T-cell (primary cell): ENCODE measurements around the gene FAM53B. TPM values are rescaled to one million over a fixed set of nuclear protein-coding genes. Genes with fewer than 3 reads are reported as not detected.
A peak's percentile ranks its signal among the peaks of the same experiment; 100 is the strongest.

ENCODE experiments used
- ATAC-seq, 4 experiments: fragments of 200-7000 bp in 3 of 4; fragments of 150-1000 bp in 1 of 4; cut with Tn5 transposase; replicated peaks in 1 of 4; 1 replicate in 3 of 4; 2 replicates in 1 of 4; pipeline ENCODE4 v1.10.0; 2021; ENCODE audit warnings: moderate library complexity in 3 of 4, mild to moderate bottlenecking in 2 of 4, moderate number of reproducible peaks in 1 of 4
- CTCF ChIA-PET, 2 donors: fragments of 300-600 bp; sonication (Branson Sonifier 250); formaldehyde crosslinking; loops; one replicate each; lab custom pipeline; 2022; ENCODE audit warnings: antibody characterized with exemption in 2 of 2; lab: Charles Lee
- POLR2A ChIA-PET, 2 donors: fragments of 300-600 bp; sonication (Branson Sonifier 250); formaldehyde crosslinking; loops; one replicate each; lab custom pipeline; 2022; ENCODE audit warnings: antibody characterized with exemption in 2 of 2; lab: Charles Lee
- DNase-seq, 35 experiments: peaks; one replicate each; pipeline versions ENCODE4 v3.0.0 to v3.0.0-alpha.2; 2013 to 2023
- H3K27ac ChIP-seq: one replicate; pipeline ENCODE4 v1.5.1; 2013; ENCODE audit warnings: low read length
- H3K27me3 ChIP-seq, 2 experiments: replicated peaks in 1 of 2; 1 replicate in 1 of 2; 2 replicates in 1 of 2; pipeline versions ENCODE4 v1.6.1 to v1.7.0; 2013; ENCODE audit warnings: low read length in 1 of 2, mixed read lengths in 1 of 2; ENCODE audit not compliant: control insufficient read depth in 2 of 2, insufficient read depth in 2 of 2; ENCODE audit errors: extremely low read depth in 1 of 2
- H3K36me3 ChIP-seq, 2 donors: 1 replicate in 1 of 2; 2 replicates in 1 of 2; pipeline versions ENCODE4 v1.6.1 to v1.7.0; 2013; ENCODE audit warnings: low read length in 1 of 2; ENCODE audit not compliant: control insufficient read depth in 2 of 2, insufficient read depth in 1 of 2; ENCODE audit errors: extremely low read depth in 1 of 2
- H3K4me1 ChIP-seq, 2 experiments: 1 replicate in 1 of 2; 2 replicates in 1 of 2; pipeline versions ENCODE4 v1.6.1 to v1.7.0; 2013; ENCODE audit warnings: low read length in 2 of 2, mixed read lengths in 1 of 2; ENCODE audit not compliant: insufficient read depth in 2 of 2, control insufficient read depth in 1 of 2; ENCODE audit errors: extremely low read depth in 1 of 2
- H3K4me3 ChIP-seq, 2 donors: 1 replicate in 1 of 2; 2 replicates in 1 of 2; pipeline versions ENCODE4 v1.5.1 to v1.7.0; 2013; ENCODE audit warnings: mild to moderate bottlenecking in 2 of 2, low read length in 1 of 2, moderate library complexity in 1 of 2; ENCODE audit not compliant: control insufficient read depth in 1 of 2; ENCODE audit errors: extremely low read depth in 1 of 2
- H3K9me3 ChIP-seq: 2 replicates; pipeline ENCODE4 v1.7.0; 2013
- H3K27ac Mint-ChIP-seq, 2 donors: one replicate each; pipeline ENCODE4 v1.8.0; 2020 to 2021; ENCODE audit warnings: mild to moderate bottlenecking in 2 of 2, mixed read lengths in 2 of 2
- H3K27me3 Mint-ChIP-seq, 2 donors: one replicate each; pipeline ENCODE4 v1.8.0; 2021 to 2022; ENCODE audit warnings: mixed read lengths in 2 of 2
- H3K36me3 Mint-ChIP-seq: one replicate; pipeline ENCODE4 v1.8.0; 2021; ENCODE audit warnings: mixed read lengths
- H3K4me1 Mint-ChIP-seq, 3 donors: one replicate each; pipeline ENCODE4 v1.8.0; 2020 to 2022; ENCODE audit warnings: mixed read lengths in 3 of 3, mild to moderate bottlenecking in 1 of 3
- H3K4me3 Mint-ChIP-seq, 3 donors: one replicate each; pipeline ENCODE4 v1.8.0; 2020 to 2022; ENCODE audit warnings: mild to moderate bottlenecking in 3 of 3, mixed read lengths in 3 of 3, moderate library complexity in 3 of 3
- H3K9me3 Mint-ChIP-seq, 3 donors: one replicate each; pipeline ENCODE4 v1.8.0; 2020 to 2022; ENCODE audit warnings: mixed read lengths in 3 of 3
- WGBS: methylation state at CpG from one replicate; pipeline ENCODE4 v1.1.5; 2013; ENCODE audit warnings: missing lambda C conversion rate; ENCODE audit not compliant: insufficient coverage; 5-methylcytosine and 5-hydroxymethylcytosine counted together
- total RNA-seq, 35 experiments: library from RNA in 6 of 35; stranded (reverse) in 6 of 35; fragments of 120-200 nt in 1 of 35; gene quantifications; one replicate each; pipeline versions ENCODE4 v1.2.1 to v1.2.4 and lab custom pipeline; 2013 to 2026

Gene FAM53B
- total RNA-seq, 5 donors from 2014 or later (not counting 1 experiment from before 2014, with no cell fraction given), result 39.3 to 86.5 (median 52.3) TPM

DNA sequence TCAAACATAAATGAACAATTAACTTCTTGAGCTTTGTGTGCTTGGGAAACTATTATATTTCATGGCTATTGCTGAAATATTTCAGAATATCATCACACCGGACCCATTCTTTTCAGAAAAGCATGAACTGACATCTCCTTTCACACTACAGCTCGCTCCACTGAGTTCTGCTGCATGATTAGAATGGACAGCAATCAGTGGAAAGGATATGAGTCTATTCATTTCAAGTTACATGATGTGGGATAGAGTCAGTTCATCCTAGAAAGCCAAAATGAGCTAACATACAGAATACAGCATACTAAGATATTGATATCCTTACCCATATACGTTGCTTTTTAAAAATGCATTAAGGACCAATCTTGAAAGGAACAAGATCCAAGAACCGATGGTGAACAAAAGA, 1.1 kb upstream of the FAM53B start:
- H3K27ac ChIP-seq, result peak overlapping the region; percentile 41
- no peaks in the 10 kb centered on the region for H3K27me3 ChIP-seq
- Mint-ChIP-seq H3K27me3 (no peaks in the 10 kb centered on the region), H3K36me3 (no peaks in the 10 kb centered on the region), H3K4me3 (peak overlapping the region; percentile 63 to 84 (median 76)), H3K9me3 (no peaks in the 10 kb centered on the region), H3K27ac (peak overlapping the region; percentile 82 to 86), H3K4me1 (peaks cover 41 to 48% (median 47%) of the 10 kb centered on the region in 3 donors)
- CTCF ChIA-PET, result interaction anchor here (0.6 to 4.9 kb wide), 31 partner anchors 9 to 751 kb away, joined by 3 to 87 read pairs (median 5); partner anchors contain the start of genes ABRAXAS2 (in 1 of the 2), EEF1AKMT2 (in 1 of the 2) and LHPP (in 1 of the 2)
- H3K36me3 ChIP-seq, result peaks cover 0 to 2% of the 10 kb centered on the region in 2 donors
- ATAC-seq (no peak), DNase-seq (no peak)
- H3K4me1 ChIP-seq, result peaks cover 23 to 29% of the 10 kb centered on the region in 2 experiments
- H3K4me3 ChIP-seq, result no peak overlapping the region
- WGBS, result no CpG with 5 or more reads among the region's 4 CpGs
- no peaks in the 10 kb centered on the region for H3K9me3 ChIP-seq
- POLR2A ChIA-PET, result interaction anchor here (0.6 kb wide), 2 partner anchors 19 to 977 kb away, joined by 4 to 11 read pairs; no protein-coding TSS in a partner anchor

GRCh38 chr10:124743191-124744101, 732 bp downstream of the FAM53B start:
- DNase-seq (peak in 6 of 35 experiments; percentile 24 to 56 (median 38)), ATAC-seq (peak in 3 of 4 experiments; percentile 12 to 32 (median 21))
- H3K4me3 Mint-ChIP-seq, result peak overlapping the region; percentile 89 to 99 (median 95)
- H3K27ac Mint-ChIP-seq, result peak overlapping the region; percentile 92 to 97
- Histone ChIP-seq H3K4me1 (peaks cover 37 to 47% of the 10 kb centered on the region in 2 experiments), H3K9me3 (no peaks in the 10 kb centered on the region), H3K4me3 (peak overlapping the region; percentile 79 to 88), H3K27ac (peak overlapping the region; percentile 83), H3K27me3 (no peaks in the 10 kb centered on the region), H3K36me3 (peaks cover 0 to 2% of the 10 kb centered on the region in 2 donors)
- POLR2A ChIA-PET, result interaction anchor here (0.7 to 3.1 kb wide), 4 partner anchors 10 to 93 kb away, joined by 3 to 18 read pairs (median 5); no protein-coding TSS in a partner anchor
- CTCF ChIA-PET, result interaction anchor here (0.6 to 4.9 kb wide), 9 partner anchors 13 to 208 kb away, joined by 3 to 132 read pairs (median 13); no protein-coding TSS in a partner anchor
- no peaks in the 10 kb centered on the region for H3K27me3 Mint-ChIP-seq
- H3K9me3 Mint-ChIP-seq, result no peaks in the 10 kb centered on the region
- H3K4me1 Mint-ChIP-seq, result peaks cover 54 to 57% (median 54%) of the 10 kb centered on the region in 3 donors
- no peaks in the 10 kb centered on the region for H3K36me3 Mint-ChIP-seq
- under 1% methylated on average over 100 of the region's 101 CpGs for WGBS

GRCh38 chr10:124742413-124743190, 1.6 kb downstream of the FAM53B start:
- CTCF ChIA-PET, result interaction anchor here (0.6 to 4.9 kb wide), 21 partner anchors 12 to 281 kb away, joined by 3 to 132 read pairs (median 11); partner anchors contain the start of gene LHPP (in 1 of the 2)
- H3K27me3 Mint-ChIP-seq, result no peaks in the 10 kb centered on the region
- H3K9me3 ChIP-seq, result no peaks in the 10 kb centered on the region
- ATAC-seq (no peak), DNase-seq (no peak)
- peak overlapping the region; percentile 83 for H3K27ac ChIP-seq
- WGBS, result 14% methylated on average over 36 of the region's 42 CpGs
- H3K4me1 ChIP-seq, result peaks cover 45 to 56% of the 10 kb centered on the region in 2 experiments
- H3K27ac Mint-ChIP-seq, result peak overlapping the region; percentile 94 to 96
- peaks cover 62 to 63% (median 62%) of the 10 kb centered on the region in 3 donors for H3K4me1 Mint-ChIP-seq
- no peaks in the 10 kb centered on the region for H3K36me3 Mint-ChIP-seq
- H3K4me3 Mint-ChIP-seq, result peak overlapping the region; percentile 89 to 99 (median 95)
- POLR2A ChIA-PET, result interaction anchor here (0.6 to 3.1 kb wide), 7 partner anchors 9 to 244 kb away, joined by 3 to 18 read pairs (median 5); no protein-coding TSS in a partner anchor
- no peaks in the 10 kb centered on the region for H3K9me3 Mint-ChIP-seq
- H3K27me3 ChIP-seq, result no peaks in the 10 kb centered on the region
- H3K4me3 ChIP-seq, result peak overlapping the region; percentile 79 to 88
- no peaks in the 10 kb centered on the region for H3K36me3 ChIP-seq

- peak overlapping the region; percentile 94 to 96 for H3K27ac Mint-ChIP-seq
- H3K4me3 Mint-ChIP-seq, result peak overlapping the region; percentile 89 to 99 (median 95)
- no peaks in the 10 kb centered on the region for H3K36me3 Mint-ChIP-seq
- CTCF ChIA-PET, result interaction anchor here (0.5 to 4.9 kb wide), 58 partner anchors 9 to 280 kb away, joined by 3 to 132 read pairs (median 5); partner anchors contain the start of gene LHPP (in 1 of the 2)
- POLR2A ChIA-PET, result interaction anchor here (0.6 to 3.1 kb wide), 10 partner anchors 13 to 243 kb away, joined by 3 to 18 read pairs (median 5); no protein-coding TSS in a partner anchor
- Histone ChIP-seq H3K27me3 (no peaks in the 10 kb centered on the region), H3K9me3 (no peaks in the 10 kb centered on the region), H3K4me1 (peaks cover 51 to 62% of the 10 kb centered on the region in 2 experiments), H3K27ac (peak overlapping the region; percentile 83), H3K36me3 (no peaks in the 10 kb centered on the region), H3K4me3 (peak overlapping the region; percentile 49 to 79)
- WGBS, result 48% methylated on average over 7 of the region's 9 CpGs
- no peak for ATAC-seq
- DNase-seq, result peak in 4 of 35 experiments; percentile 26 to 54 (median 37)
- no peaks in the 10 kb centered on the region for H3K9me3 Mint-ChIP-seq
- H3K4me1 Mint-ChIP-seq, result peaks cover 68 to 69% (median 69%) of the 10 kb centered on the region in 3 donors
- no peaks in the 10 kb centered on the region for H3K27me3 Mint-ChIP-seq
These were observed 2.2 kb downstream of the FAM53B start for GRCh38 chr10:124741922-124742412.

DNA sequence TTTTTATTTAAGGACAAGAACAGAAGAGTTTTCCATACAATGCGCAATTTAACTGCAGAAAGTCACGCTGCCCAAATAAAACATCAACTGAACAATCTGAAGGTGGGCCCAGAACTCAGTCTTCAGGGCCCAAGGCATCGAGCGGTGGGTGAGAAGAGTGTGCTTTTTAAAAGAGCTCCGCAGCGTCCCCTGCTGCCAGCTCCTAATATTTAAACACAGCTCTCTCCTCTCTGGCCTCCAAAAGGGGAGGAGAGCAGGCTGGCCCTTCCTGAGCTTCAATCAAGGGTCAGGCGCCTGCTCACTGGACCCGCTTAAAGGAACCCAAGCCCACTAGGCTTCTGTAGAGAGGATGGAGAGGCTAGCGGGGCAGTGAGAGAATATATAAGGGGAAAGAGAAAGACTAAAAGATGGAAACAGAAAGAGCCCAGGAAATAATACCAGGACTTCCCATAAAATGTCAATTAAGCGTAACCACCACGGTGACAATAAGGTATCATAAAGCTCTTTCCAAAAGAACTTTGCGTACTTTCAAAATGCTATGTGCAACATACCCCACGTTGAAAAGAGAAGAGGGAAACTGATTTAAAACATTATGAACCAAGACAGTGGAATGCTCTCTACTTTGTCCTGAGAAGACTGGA, 2.8 kb downstream of the FAM53B start:
- H3K9me3 ChIP-seq, result no peaks in the 10 kb centered on the region
- H3K27ac ChIP-seq, result peak overlapping the region; percentile 83
- Mint-ChIP-seq H3K4me3 (peak overlapping the region; percentile 89 to 99 (median 95)), H3K36me3 (no peaks in the 10 kb centered on the region), H3K27ac (peak overlapping the region; percentile 90 to 96), H3K4me1 (peaks cover 73 to 74% (median 74%) of the 10 kb centered on the region in 3 donors), H3K9me3 (no peaks in the 10 kb centered on the region), H3K27me3 (no peaks in the 10 kb centered on the region)
- ChIA-PET POLR2A (interaction anchor here (0.5 to 3.1 kb wide), 10 partner anchors 12 to 161 kb away, joined by 3 to 18 read pairs (median 5); no protein-coding TSS in a partner anchor), CTCF (interaction anchor here (0.5 to 4.9 kb wide), 64 partner anchors 8 to 280 kb away, joined by 3 to 132 read pairs (median 5); partner anchors contain the start of gene LHPP (in 1 of the 2))
- peak; percentile 52 to 62 (median 54) for ATAC-seq
- no peaks in the 10 kb centered on the region for H3K27me3 ChIP-seq
- peak; percentile 53 to 88 (median 74) for DNase-seq
- peaks cover 54 to 68% of the 10 kb centered on the region in 2 experiments for H3K4me1 ChIP-seq
- WGBS, result 0% methylated on average over 1 of the region's 13 CpGs
- peaks cover 0 to 3% of the 10 kb centered on the region in 2 donors for H3K36me3 ChIP-seq
- peak overlapping the region; percentile 26 to 79 for H3K4me3 ChIP-seq
